GM12878 (cell line): Measurements from ENCODE around the gene SLC45A3. TPM values are rescaled to one million over a fixed set of nuclear protein-coding genes. Genes with fewer than 3 reads are reported as not detected.
A peak's percentile ranks its signal among the peaks of the same experiment; 100 is the strongest.

ENCODE experiments used
- ATAC-seq: fragments of 200-7000 bp; cut with Tn5 transposase; 3 replicates; pipeline ENCODE4 v1.9.1; 2020; ENCODE audit warnings: mild to moderate bottlenecking, moderate library complexity
- Bru-seq: library from RNA; stranded (reverse); fragments of 400-500 nt; gene quantifications from one replicate; lab custom pipeline; 2021; lab: Mats Ljungman, UMichigan
- BruChase-seq, 2 experiments: library from RNA; stranded (reverse); fragments of 400-500 nt; gene quantifications; one replicate each; lab custom pipeline; 2021; lab: Mats Ljungman, UMichigan
- BruUV-seq: library from RNA; stranded (reverse); fragments of 400-500 nt; replicated peaks from 2 replicates; lab custom pipeline; 2021; lab: Mats Ljungman, UMichigan
- CTCF ChIA-PET: fragments of 300-600 bp; sonication (Branson Sonifier 250); formaldehyde crosslinking; extraction: SDS; loops from one replicate; lab custom pipeline; 2021; ENCODE audit warnings: inconsistent platforms; lab: Yijun Ruan, JAX
- POLR2A ChIA-PET: fragments of 350-600 bp; formaldehyde crosslinking; extraction: SDS; loops from one replicate; lab custom pipeline; 2021; ENCODE audit warnings: inconsistent platforms; lab: Charles Lee
- RAD21 ChIA-PET: fragments of 300-600 bp; sonication (Branson Sonifier 250); formaldehyde crosslinking; loops from one replicate; lab custom pipeline; 2023; ENCODE audit warnings: antibody characterized with exemption; ENCODE audit not compliant: unreplicated experiment; lab: Charles Lee
- SMC1A ChIA-PET: fragments of 300-600 bp; sonication (Branson Sonifier 250); formaldehyde crosslinking; loops from one replicate; lab custom pipeline; 2023; ENCODE audit not compliant: unreplicated experiment, uncharacterized antibody; lab: Charles Lee
- DNase-seq: peaks from one replicate; pipeline ENCODE4 v3.0.0-alpha.2; 2011; ENCODE audit warnings: low read depth, low spot score
- FAIRE-seq: peaks from 3 replicates; lab custom pipeline; 2011; peaks lifted over from hg19 to GRCh38; lab: Jason Lieb, UNC
- H2AFZ ChIP-seq: 2 replicates; pipeline ENCODE4 v1.6.0; 2011; ENCODE audit warnings: low read depth, low read length, control low read depth; ENCODE audit not compliant: control insufficient read depth
- H3K27ac ChIP-seq: 2 replicates; pipeline ENCODE4 v1.5.1; 2011; ENCODE audit warnings: control low read depth; ENCODE audit not compliant: control insufficient read depth, insufficient read depth
- H3K27me3 ChIP-seq, 2 experiments: replicated peaks in 1 of 2; 2 replicates each; pipeline versions ENCODE4 v1.6.0 to v1.6.1; 2011; ENCODE audit warnings: low read length in 1 of 2; ENCODE audit not compliant: control insufficient read depth in 2 of 2, insufficient read depth in 2 of 2
- H3K36me3 ChIP-seq, 2 experiments: 2 replicates each; pipeline ENCODE4 v1.5.1; 2011; ENCODE audit warnings: low read length in 1 of 2; ENCODE audit not compliant: control insufficient read depth in 2 of 2, insufficient read depth in 2 of 2
- H3K4me1 ChIP-seq: 2 replicates; pipeline ENCODE4 v1.6.1; 2011; ENCODE audit warnings: mild to moderate bottlenecking, low read length, moderate library complexity, mixed read lengths; ENCODE audit not compliant: control insufficient read depth, insufficient read depth
- H3K4me2 ChIP-seq: 2 replicates; pipeline ENCODE4 v1.6.0; 2011; ENCODE audit warnings: control low read depth; ENCODE audit not compliant: control insufficient read depth, insufficient read depth
- H3K4me3 ChIP-seq: fragments of 200-600 bp; sonication (generic); 2 replicates; pipeline ENCODE4 v1.5.1; 2016
- H3K79me2 ChIP-seq: 2 replicates; pipeline ENCODE4 v1.6.0; 2011; ENCODE audit warnings: low read length; ENCODE audit not compliant: control insufficient read depth, insufficient read depth
- H3K9ac ChIP-seq: 2 replicates; pipeline ENCODE4 v1.8.0; 2011; ENCODE audit warnings: low read length, control low read depth, mixed read lengths; ENCODE audit not compliant: control insufficient read depth, insufficient read depth
- H3K9me3 ChIP-seq: replicated peaks from 3 replicates; pipeline ENCODE4 v1.5.1; 2011; ENCODE audit warnings: mild to moderate bottlenecking, low read length; ENCODE audit not compliant: control insufficient read depth, insufficient read depth
- H4K20me1 ChIP-seq: 2 replicates; pipeline ENCODE4 v1.6.0; 2011; ENCODE audit not compliant: control insufficient read depth, insufficient read depth
- BACH1 ChIP-seq: fragments of 450-650 bp; IDR thresholded peaks from 2 replicates; pipeline ENCODE4 v1.6.1; 2017; ENCODE audit warnings: mild to moderate bottlenecking, borderline replicate concordance
- BHLHE40 ChIP-seq, 2 experiments: fragments of 450-650 bp in 1 of 2; IDR thresholded peaks; 2 replicates each; pipeline ENCODE4 v1.6.1; 2011 to 2017; ENCODE audit warnings: low read depth in 2 of 2, borderline replicate concordance in 1 of 2, improper control_type of control experiment in 1 of 2, low read length in 1 of 2, mild to moderate bottlenecking in 1 of 2
- CHD1 ChIP-seq: IDR thresholded peaks from 2 replicates; pipeline ENCODE4 v1.6.1; 2012; ENCODE audit warnings: low read depth, low read length, improper control_type of control experiment
- DPF2 ChIP-seq: fragments of 450-650 bp; IDR thresholded peaks from 2 replicates; pipeline ENCODE4 v1.6.1; 2017; ENCODE audit warnings: mild to moderate bottlenecking
- EGR1 ChIP-seq, 2 experiments: IDR thresholded peaks; 1 replicate in 1 of 2; 2 replicates in 1 of 2; pipeline ENCODE4 v1.6.1; 2011 to 2012; ENCODE audit warnings: low read depth in 2 of 2, low read length in 2 of 2, borderline replicate concordance in 1 of 2, mild to moderate bottlenecking in 1 of 2, moderate library complexity in 1 of 2
- HDAC6 ChIP-seq: fragments of 200-600 bp; sonication (generic); IDR thresholded peaks from one replicate; pipeline ENCODE4 v1.8.0; 2017; ENCODE audit warnings: antibody characterized with exemption; ENCODE audit not compliant: unreplicated experiment
- LARP7 ChIP-seq: fragments of 450-650 bp; IDR thresholded peaks from 2 replicates; pipeline ENCODE4 v1.6.1; 2017; ENCODE audit warnings: mild to moderate bottlenecking
- MTA3 ChIP-seq: IDR thresholded peaks from 2 replicates; pipeline ENCODE4 v1.6.1; 2012; ENCODE audit warnings: low read length, inconsistent platforms, borderline replicate concordance
- RB1 ChIP-seq: fragments of 450-650 bp; formaldehyde crosslinking; IDR thresholded peaks from 2 replicates; pipeline ENCODE4 v1.6.1; 2017; ENCODE audit warnings: mild to moderate bottlenecking, borderline replicate concordance
- RBBP5 ChIP-seq: fragments of 200-600 bp; sonication (generic); conservative IDR thresholded peaks from 2 replicates; pipeline ENCODE4 v1.6.1; 2016
- SMARCA5 ChIP-seq: fragments of 450-650 bp; IDR thresholded peaks from 2 replicates; pipeline ENCODE4 v1.6.1; 2017; ENCODE audit warnings: mild to moderate bottlenecking
- SREBF2 ChIP-seq: IDR thresholded peaks from 2 replicates; pipeline ENCODE4 v1.6.1; 2012; ENCODE audit warnings: mild to moderate bottlenecking, low read length
- YBX1 ChIP-seq: fragments of 450-650 bp; IDR thresholded peaks from 2 replicates; pipeline ENCODE4 v1.6.1; 2016; ENCODE audit warnings: antibody characterized with exemption
- ZNF217 ChIP-seq: fragments of 450-650 bp; IDR thresholded peaks from 2 replicates; pipeline ENCODE4 v1.6.1; 2017; ENCODE audit warnings: antibody characterized with exemption, mild to moderate bottlenecking
- ZNF687 ChIP-seq: fragments of 450-650 bp; IDR thresholded peaks from 2 replicates; pipeline ENCODE4 v1.6.1; 2017; ENCODE audit warnings: mild to moderate bottlenecking, moderate library complexity
- WGBS: methylation state at CpG from one replicate; pipeline ENCODE4 v1.1.6; 2016; ENCODE audit warnings: low lambda C conversion rate; ENCODE audit not compliant: insufficient replicate concordance, insufficient coverage; ENCODE audit errors: missing lambda C conversion rate; 5-methylcytosine and 5-hydroxymethylcytosine counted together
- in situ Hi-C: fragments of 300-500 bp; cut with MboI; formaldehyde crosslinking; loops from 9 replicates; pipeline ENCODE4 v1.14.3; 2018; ENCODE audit warnings: mixed read lengths
- intact Hi-C: fragments of 100-400 bp; cut with micrococcal nuclease; formaldehyde crosslinking; loops from one replicate; pipeline ENCODE4 v1.14.2; 2022; ENCODE audit not compliant: unreplicated experiment
- long read RNA-seq, 2 experiments: library from polyadenylated mRNA; unstranded; transcript quantifications; one replicate each; pipeline ENCODE4 v2.0.0, GENCODE V29; 2019 to 2020
- polyA minus RNA-seq, 3 experiments: library from RNA; depleted of rRNA, polyadenylated mRNA; stranded (reverse); fragments of >200 nt; gene quantifications; 2 replicates each; pipeline ENCODE4 v1.2.3, GENCODE V29; 2011
- polyA plus RNA-seq, 11 experiments: library from polyadenylated mRNA; depleted of rRNA in 4 of 11; unstranded in 6 of 11; stranded (reverse) in 5 of 11; fragments of >200 nt; fragmentation: Nextera tagmentation in 4 of 11; fragmentation: Illumina TruSeq in 1 of 11; extraction: Ambion mirVana in 4 of 11; extraction: Trizol in 1 of 11; gene quantifications; 1 replicate in 1 of 11; 2 replicates in 10 of 11; pipeline versions ENCODE4 v1.2.1 to v1.2.3, GENCODE V29; 2011 to 2016; ENCODE audit warnings: inconsistent platforms in 2 of 11, missing spikeins in 2 of 11, low read depth in 1 of 11
- total RNA-seq, 4 experiments: library from RNA; depleted of rRNA in 3 of 4; stranded (reverse); fragments of >200 nt in 3 of 4; fragmentation: Illumina TruSeq in 1 of 4; extraction: Trizol in 1 of 4; gene quantifications; 2 replicates each; pipeline versions ENCODE4 v1.2.1 to v1.2.3, GENCODE V29; 2013 to 2021

SLC45A3 gene
- total RNA-seq (2013; cell fraction: nucleolus; rRNA removed) = 17.9 and 20.3 TPM in 2 replicates
- total RNA-seq (2014; rRNA removed) (8.8 and 10.3 TPM in 2 replicates), total RNA-seq (2014; rRNA removed; fragmentation: Illumina TruSeq; extraction: Trizol) (3.8 and 4.4 TPM in 2 replicates), total RNA-seq (2021) (9.8 and 9.9 TPM in 2 replicates), polyA plus RNA-seq (2011; rRNA removed) (6.5 and 10.2 TPM in 2 replicates), polyA plus RNA-seq (2014; fragmentation: Illumina TruSeq; extraction: Trizol) (3.7 and 3.9 TPM in 2 replicates), polyA plus RNA-seq (2014; fragmentation: Nextera tagmentation; extraction: Ambion mirVana) (under 1 TPM; 0.26 to 0.60 TPM), polyA plus RNA-seq (2014; rRNA removed) (7.2 and 7.5 TPM in 2 replicates), polyA plus RNA-seq (2016; fragmentation: Nextera tagmentation; extraction: Ambion mirVana) (1 to 10 TPM; 1.2 to 1.4 TPM), polyA minus RNA-seq (2011; rRNA and poly(A)+ RNA removed) (4.8 and 7.7 TPM in 2 replicates), Bru-seq, nascent RNA (percentile 58 among the genes with signal in this experiment), BruChase-seq, experiment 1, labeled RNA remaining after a 6-hour chase (percentile 61 among the genes with signal in this experiment), BruChase-seq, experiment 2, labeled RNA remaining after a 2-hour chase (percentile 60 among the genes with signal in this experiment)
- polyA plus RNA-seq (2011; ENCODE audit: low read depth) = 1.1 TPM
- polyA plus RNA-seq (2011; cell fraction: cytosol; rRNA removed) = 10.3 and 13.0 TPM in 2 replicates
- 28.7 and 39.6 TPM in 2 replicates for polyA plus RNA-seq (2011; cell fraction: nucleus; rRNA removed)
- polyA plus RNA-seq (2012) = 2.1 TPM in 2 replicates
- 2.4 and 3.7 TPM in 2 replicates for polyA minus RNA-seq (2011; cell fraction: cytosol; rRNA and poly(A)+ RNA removed)
- 5.4 and 8.4 TPM in 2 replicates for polyA minus RNA-seq (2011; cell fraction: nucleus; rRNA and poly(A)+ RNA removed)
- long read RNA-seq, experiment 1 = 0 reads
- long read RNA-seq, experiment 2 = 0 reads

GRCh38 chr1:205680073-205680851, at the start of gene SLC45A3:
Gene SLC45A3, minus strand, starts transcription at chr1:205680509. Its CDS starts 15,853 bp downstream, at chr1:205664656.
- in situ Hi-C loops = no loop called here
- ChIA-PET RAD21 (interaction anchor here (1.4 to 6.7 kb wide), 4 partner anchors 11 to 30 kb away, joined by 3 to 36 read pairs (median 14); no protein-coding TSS in a partner anchor), POLR2A (interaction anchor here (1.0 to 5.0 kb wide), 3 partner anchors 11 to 69 kb away, joined by 4 to 24 read pairs (median 21); no protein-coding TSS in a partner anchor), SMC1A (interaction anchor here (0.8 to 7.2 kb wide), 5 partner anchors 8 to 31 kb away, joined by 3 to 62 read pairs (median 26); no protein-coding TSS in a partner anchor), CTCF (interaction anchor here (1.0 to 31.9 kb wide), 5 partner anchors 9 to 91 kb away, joined by 4 to 1339 read pairs (median 28); no protein-coding TSS in a partner anchor)
- peaks cover 3% of the 10 kb centered on the region; the same call in 1 of the 2 replicates for H4K20me1 ChIP-seq
- ATAC-seq (peak; percentile 85), FAIRE-seq (no peak), DNase-seq (no peak)
- no peak within 1 kb of the TSS for H3K27ac ChIP-seq
- intact Hi-C loops = no loop called here
- no TSS peak for BruUV-seq
- peak within 1 kb of the TSS; percentile 90 for H3K4me2 ChIP-seq
- H3K4me3 ChIP-seq = peak within 1 kb of the TSS; percentile 77
- no peaks in the 10 kb centered on the region for H3K36me3 ChIP-seq
- peaks cover 0 to 4% of the 10 kb centered on the region in 2 experiments; a peak in 1 of 4 replicates for H3K27me3 ChIP-seq
- WGBS = under 1% methylated on average over 48 of the region's 86 CpGs
- H3K4me1 ChIP-seq = peaks cover 9% of the 10 kb centered on the region
- H3K9me3 ChIP-seq = no peaks in the 10 kb centered on the region
- peak within 1 kb of the TSS; percentile 65 for H2AFZ ChIP-seq
- H3K79me2 ChIP-seq = no peaks in the 10 kb centered on the region
- H3K9ac ChIP-seq = peak within 1 kb of the TSS; percentile 39; the same call in 1 of the 2 replicates
- no peak for TF ChIP-seq CHD1
- peak; percentile 49; the same call in 1 of the 2 replicates for TF ChIP-seq SMARCA5
- peak; percentile 67 for TF ChIP-seq DPF2
- TF ChIP-seq LARP7 = peak; percentile 86
- TF ChIP-seq BHLHE40 (IDR thresholded peaks at IDR 0.05; ENCODE audit: borderline replicate concordance in 1 of 2, low read depth in 2 of 2, low read length in 1 of 2) = peak in 1 of 2 experiments; percentile 66; a peak in 2 of 4 replicates
- no peak for TF ChIP-seq EGR1 (IDR thresholded peaks at IDR 0.05; ENCODE audit: borderline replicate concordance in 1 of 2, low read depth in 2 of 2, low read length in 2 of 2)
- TF ChIP-seq ZNF217 = peak; percentile 66; the same call in 1 of the 2 replicates
- peak; percentile 87 for TF ChIP-seq BACH1
- 0 out of 2 replicates have a peak, but pooled peaks have one; percentile 44 for TF ChIP-seq ZNF687
- TF ChIP-seq YBX1 = no peak
- no peak for TF ChIP-seq RBBP5
- TF ChIP-seq RB1 = peak; percentile 36; the same call in 1 of the 2 replicates
- no peak for TF ChIP-seq SREBF2
- no peak for TF ChIP-seq MTA3
- TF ChIP-seq HDAC6 = peak; percentile 47
